ENCODE results near the gene BACH2.

The BACH2 gene

DNA sequence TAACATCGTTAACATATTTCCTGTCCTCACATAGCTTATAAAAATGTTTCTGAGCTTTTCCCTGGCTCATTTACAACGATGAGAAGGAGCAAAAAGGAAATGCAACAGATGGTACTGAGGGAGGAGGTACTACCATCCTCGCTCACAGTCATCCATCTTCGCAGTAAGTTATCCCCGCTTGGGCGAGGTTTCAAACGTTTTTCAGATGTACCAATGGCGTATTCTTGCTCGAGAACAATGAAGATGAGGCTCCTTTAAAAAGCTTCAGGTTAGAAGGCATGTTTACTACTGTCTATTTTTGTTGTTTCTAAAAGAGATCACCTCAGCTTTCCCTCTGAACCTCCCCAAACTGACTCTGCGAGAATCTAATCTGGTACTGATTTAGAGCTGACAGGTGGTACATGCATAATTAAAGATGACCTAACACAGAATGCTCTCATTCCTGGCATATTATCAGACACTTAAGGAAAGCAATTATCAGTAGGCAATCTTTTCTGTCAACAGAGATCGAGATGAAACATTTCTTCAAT lies 223.6 kb downstream of the BACH2 start:
- Histone ChIP-seq H3K4me3 (replicated peaks; ENCODE audit: insufficient read depth, low read length) (no peak overlapping the region), H3K27me3 (ENCODE audit: insufficient read depth, poor library complexity, severe bottlenecking) (peaks cover 8% of the 10 kb centered on the region), H3K27ac (replicated peaks) (no peak overlapping the region)
- DNase-seq (ENCODE audit: low read depth in 1 of 2, low spot score in 1 of 2) = no peak
- TF ChIP-seq GABPA (IDR thresholded peaks at IDR 0.05; ENCODE audit: low read depth) = no peak
- no peak for TF ChIP-seq SPI1 (IDR thresholded peaks at IDR 0.05; ENCODE audit: borderline replicate concordance, low read depth)
- no peak for TF ChIP-seq REST (IDR thresholded peaks at IDR 0.05; ENCODE audit: insufficient replicate concordance, low read depth)
- no peak for TF ChIP-seq POLR2AphosphoS5 (IDR thresholded peaks at IDR 0.05; ENCODE audit: low read depth)
- no peak for TF ChIP-seq CTCF (IDR thresholded peaks at IDR 0.05; ENCODE audit: insufficient read depth, low read length)

DNA sequence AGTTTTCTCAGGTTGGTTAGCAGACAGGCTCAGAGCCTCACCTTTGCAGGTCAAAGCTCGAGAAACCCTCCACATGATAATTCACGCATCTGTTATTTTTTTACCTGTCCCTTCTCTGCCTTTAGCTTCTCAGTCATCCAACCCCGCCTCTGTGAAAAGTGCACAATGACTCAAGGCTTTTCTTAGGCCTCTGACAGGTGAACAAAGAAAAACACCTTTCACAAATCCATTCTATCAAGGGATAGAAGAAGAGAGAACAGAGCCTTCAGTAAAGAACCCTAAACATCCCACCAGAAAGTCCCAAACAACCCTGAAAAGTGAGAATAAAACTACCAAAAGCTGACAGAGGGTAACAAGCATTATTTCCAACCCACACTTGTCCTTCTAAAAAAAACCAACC lies 224.1 kb downstream of the BACH2 start:
- DNase-seq (ENCODE audit: low read depth in 1 of 2, low spot score in 1 of 2) = no peak
- H3K4me3 ChIP-seq (replicated peaks; ENCODE audit: insufficient read depth, low read length) = no peak overlapping the region
- no peak overlapping the region for H3K27ac ChIP-seq (replicated peaks)
- H3K27me3 ChIP-seq (ENCODE audit: insufficient read depth, poor library complexity, severe bottlenecking) = peaks cover 8% of the 10 kb centered on the region
- TF ChIP-seq SPI1 (IDR thresholded peaks at IDR 0.05; ENCODE audit: borderline replicate concordance, low read depth) (no peak), POLR2AphosphoS5 (IDR thresholded peaks at IDR 0.05; ENCODE audit: low read depth) (no peak), REST (IDR thresholded peaks at IDR 0.05; ENCODE audit: insufficient replicate concordance, low read depth) (no peak), CTCF (IDR thresholded peaks at IDR 0.05; ENCODE audit: insufficient read depth, low read length) (no peak), GABPA (IDR thresholded peaks at IDR 0.05; ENCODE audit: low read depth) (no peak)

GRCh38 chr6:90068703-90069523 lies 227.7 kb downstream of the BACH2 start:
- H3K27ac ChIP-seq (replicated peaks) = no peak overlapping the region
- H3K27me3 ChIP-seq (ENCODE audit: insufficient read depth, poor library complexity, severe bottlenecking) = peaks cover 5% of the 10 kb centered on the region
- DNase-seq (ENCODE audit: low read depth in 1 of 2, low spot score in 1 of 2) = no peak
- H3K4me3 ChIP-seq (replicated peaks; ENCODE audit: insufficient read depth, low read length) = no peak overlapping the region
- no peak for TF ChIP-seq REST (IDR thresholded peaks at IDR 0.05; ENCODE audit: insufficient replicate concordance, low read depth)
- no peak for TF ChIP-seq SPI1 (IDR thresholded peaks at IDR 0.05; ENCODE audit: borderline replicate concordance, low read depth)
- TF ChIP-seq CTCF (IDR thresholded peaks at IDR 0.05; ENCODE audit: insufficient read depth, low read length) = no peak
- no peak for TF ChIP-seq GABPA (IDR thresholded peaks at IDR 0.05; ENCODE audit: low read depth)
- no peak for TF ChIP-seq POLR2AphosphoS5 (IDR thresholded peaks at IDR 0.05; ENCODE audit: low read depth)
